Mesothelial cell of epicardium (in vitro differentiated cells): ENCODE data around the gene CXCR4. TPM values are rescaled to one million over a fixed set of nuclear protein-coding genes. Genes with fewer than 3 reads are reported as not detected.

Source experiments
- DNase-seq, 2 experiments: peaks; one replicate each; pipeline ENCODE4 v3.0.0; 2021; ENCODE audit warnings: low spot score in 2 of 2; ENCODE audit not compliant: unreplicated experiment in 2 of 2
- H3K27ac Mint-ChIP-seq: 2 replicates; pipeline ENCODE4 v1.8.0; 2021; ENCODE audit warnings: mixed read lengths
- H3K27me3 Mint-ChIP-seq: 2 replicates; pipeline ENCODE4 v1.8.0; 2021; ENCODE audit warnings: low read depth, mixed read lengths
- H3K36me3 Mint-ChIP-seq: 2 replicates; pipeline ENCODE4 v1.8.0; 2021; ENCODE audit warnings: mixed read lengths
- H3K4me1 Mint-ChIP-seq: 2 replicates; pipeline ENCODE4 v1.8.0; 2021; ENCODE audit warnings: mixed read lengths
- H3K4me3 Mint-ChIP-seq: 2 replicates; pipeline ENCODE4 v1.8.0; 2021; ENCODE audit warnings: mild to moderate bottlenecking, moderate library complexity, mixed read lengths
- H3K9me3 Mint-ChIP-seq: 2 replicates; pipeline ENCODE4 v1.8.0; 2021; ENCODE audit warnings: mixed read lengths
- CTCF ChIP-seq: fragments of 200-600 bp; sonication (generic); IDR thresholded peaks from one replicate; pipeline ENCODE4 v1.5.0; 2021; ENCODE audit warnings: antibody characterized with exemption; ENCODE audit not compliant: unreplicated experiment
- total RNA-seq: library from RNA; stranded (reverse); gene quantifications from 3 replicates; pipeline ENCODE4 v1.2.1, GENCODE V29; 2021

Gene CXCR4
- total RNA-seq, 1 donor from 2014 or later, result 2.1 TPM

GRCh38 chr2:136151021-136151971 is 33.3 kb upstream of the CXCR4 start:
- H3K4me3 Mint-ChIP-seq, result no peak overlapping the region
- peaks cover 39% of the 10 kb centered on the region for H3K27me3 Mint-ChIP-seq
- no peak for DNase-seq
- no peaks in the 10 kb centered on the region for H3K9me3 Mint-ChIP-seq
- no peaks in the 10 kb centered on the region for H3K36me3 Mint-ChIP-seq
- no peak for TF ChIP-seq CTCF
- H3K27ac Mint-ChIP-seq, result no peak overlapping the region
- H3K4me1 Mint-ChIP-seq, result no peaks in the 10 kb centered on the region

- no peaks in the 10 kb centered on the region for H3K9me3 Mint-ChIP-seq
- no peak overlapping the region for H3K27ac Mint-ChIP-seq
- TF ChIP-seq CTCF, result no peak
- no peak overlapping the region for H3K4me3 Mint-ChIP-seq
- H3K27me3 Mint-ChIP-seq, result peaks cover 51% of the 10 kb centered on the region
- H3K4me1 Mint-ChIP-seq, result no peaks in the 10 kb centered on the region
- no peak for DNase-seq
- no peaks in the 10 kb centered on the region for H3K36me3 Mint-ChIP-seq
Observed at GRCh38 chr2:136149011-136149410, 31.1 kb upstream of the CXCR4 start.

GRCh38 chr2:136146564-136146963 is 28.6 kb upstream of the CXCR4 start:
- H3K27ac Mint-ChIP-seq, result no peak overlapping the region
- TF ChIP-seq CTCF, result no peak
- no peaks in the 10 kb centered on the region for H3K9me3 Mint-ChIP-seq
- peaks cover 4% of the 10 kb centered on the region for H3K4me1 Mint-ChIP-seq
- H3K36me3 Mint-ChIP-seq, result no peaks in the 10 kb centered on the region
- no peak overlapping the region for H3K4me3 Mint-ChIP-seq
- peaks cover 42% of the 10 kb centered on the region for H3K27me3 Mint-ChIP-seq
- no peak for DNase-seq

GRCh38 chr2:136143603-136144451 is 25.9 kb upstream of the CXCR4 start:
- no peak overlapping the region for H3K4me3 Mint-ChIP-seq
- no peaks in the 10 kb centered on the region for H3K9me3 Mint-ChIP-seq
- H3K27ac Mint-ChIP-seq, result no peak overlapping the region
- H3K36me3 Mint-ChIP-seq, result no peaks in the 10 kb centered on the region
- TF ChIP-seq CTCF, result no peak
- no peak for DNase-seq
- peaks cover 31% of the 10 kb centered on the region for H3K27me3 Mint-ChIP-seq
- H3K4me1 Mint-ChIP-seq, result peaks cover 4% of the 10 kb centered on the region

GRCh38 chr2:136141510-136142149 is 23.7 kb upstream of the CXCR4 start:
- Mint-ChIP-seq H3K27me3 (peaks cover 43% of the 10 kb centered on the region), H3K36me3 (no peaks in the 10 kb centered on the region), H3K27ac (no peak overlapping the region), H3K9me3 (no peaks in the 10 kb centered on the region), H3K4me3 (no peak overlapping the region), H3K4me1 (peaks cover 4% of the 10 kb centered on the region)
- no peak for TF ChIP-seq CTCF
- DNase-seq, result no peak
